GM21381 (cell line): ENCODE measurements around the gene SND1.
A peak's percentile ranks its signal among the peaks of the same experiment; 100 is the strongest.

Source experiments
- ATAC-seq: cut with Tn5 transposase; IDR thresholded peaks from one replicate; pipeline ENCODE4 v1.9.1; 2021; ENCODE audit warnings: mild to moderate bottlenecking, moderate library complexity; ENCODE audit not compliant: unreplicated experiment

Gene SND1

GRCh38 chr7:127858091-127858914 lies 206.3 kb downstream of the SND1 start:
- no peak for ATAC-seq

GRCh38 chr7:127858915-127859189 lies 206.9 kb downstream of the SND1 start:
- no peak for ATAC-seq

DNA sequence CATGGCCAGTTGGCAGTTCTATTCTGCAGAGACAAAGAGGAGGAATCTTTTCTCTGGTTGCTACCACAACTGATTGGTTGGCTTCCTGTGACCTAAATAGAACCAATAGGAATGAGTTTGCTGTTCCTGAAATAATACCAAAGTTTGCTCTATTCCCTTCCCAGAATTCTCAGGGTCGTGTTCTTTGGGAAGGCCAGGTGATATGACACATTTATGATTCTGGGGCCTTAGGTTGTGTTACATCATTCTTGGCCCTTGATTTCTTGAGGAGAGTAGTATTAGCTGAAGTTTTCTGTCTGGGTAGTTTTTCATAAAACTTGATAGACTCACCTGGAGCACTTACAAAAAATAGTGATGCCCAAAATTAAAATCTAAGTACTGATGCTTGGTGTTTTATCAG lies 207.3 kb downstream of the SND1 start:
- no peak for ATAC-seq

- no peak for ATAC-seq
These were observed 210.5 kb downstream of the SND1 start for GRCh38 chr7:127862525-127862924.

GRCh38 chr7:127863082-127863481 lies 211.1 kb downstream of the SND1 start:
- ATAC-seq: no peak

- no peak for ATAC-seq
These were observed 213.5 kb downstream of the SND1 start for GRCh38 chr7:127865466-127865865.

- peak; percentile 62 for ATAC-seq
These were observed 218.4 kb downstream of the SND1 start for GRCh38 chr7:127870231-127870907.

DNA sequence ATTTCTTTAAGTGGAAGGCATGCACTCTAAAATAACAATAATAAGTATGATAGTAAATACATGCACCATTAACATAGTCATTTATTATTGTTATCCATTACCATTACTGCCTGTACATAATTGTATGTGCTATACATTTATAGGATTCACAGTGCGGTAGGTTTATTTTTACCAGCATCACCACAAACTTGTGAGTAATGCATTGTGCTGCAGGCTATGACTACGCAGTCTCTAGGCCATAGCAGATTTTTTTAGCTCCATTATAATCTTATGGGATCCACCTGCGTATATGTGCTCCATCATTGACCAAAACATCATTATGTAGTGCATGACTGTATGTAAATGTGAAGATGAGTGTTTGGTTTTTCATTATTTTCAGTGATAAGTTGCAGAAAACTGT lies 219.2 kb downstream of the SND1 start:
- no peak for ATAC-seq

- peak; percentile 58 for ATAC-seq
These were observed 220.1 kb downstream of the SND1 start for GRCh38 chr7:127872122-127872521.

- no peak for ATAC-seq
These were observed 221.2 kb downstream of the SND1 start for GRCh38 chr7:127873151-127873550.

DNA sequence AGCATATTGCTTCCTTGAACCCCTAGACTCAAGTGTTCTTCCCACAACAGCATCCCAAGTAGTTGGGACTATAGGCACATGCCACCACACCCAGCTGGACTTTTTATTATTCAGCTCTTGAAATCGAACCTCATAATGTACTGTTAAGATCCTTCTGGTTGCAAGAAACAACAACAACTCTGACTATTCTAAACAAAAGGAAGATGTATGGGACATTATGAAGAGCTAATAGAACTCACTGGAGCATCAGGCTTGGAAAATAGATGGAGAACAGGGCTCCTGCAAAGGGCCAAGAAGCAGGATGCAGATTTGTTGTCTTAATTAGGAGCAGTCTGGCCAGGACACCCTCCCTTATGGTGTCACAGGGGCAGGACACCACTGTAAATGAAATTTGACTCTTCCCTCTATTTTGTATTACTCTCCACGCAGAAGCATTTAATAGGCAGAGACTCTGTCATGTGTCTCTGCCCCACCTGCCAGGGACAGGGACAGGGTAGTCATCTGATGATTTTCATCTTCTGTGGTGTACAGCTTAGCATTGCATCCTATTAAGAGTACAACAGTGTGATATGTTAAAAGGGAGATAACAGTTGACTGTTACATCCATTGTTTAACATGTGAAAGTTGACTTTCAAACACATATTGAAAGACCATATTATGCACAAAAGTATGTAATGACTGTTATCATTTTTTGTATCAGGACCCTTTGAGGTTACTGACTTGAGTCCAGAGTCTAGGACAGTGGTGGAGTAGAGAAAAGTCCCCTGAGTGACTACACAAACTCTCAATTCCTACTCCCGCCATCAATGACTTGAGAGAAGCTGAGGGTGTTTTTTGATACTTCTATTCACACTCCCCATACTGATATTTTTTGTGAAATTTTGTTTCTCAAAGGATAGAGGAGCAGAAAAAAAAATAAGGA lies 222.0 kb downstream of the SND1 start:
- no peak for ATAC-seq

DNA sequence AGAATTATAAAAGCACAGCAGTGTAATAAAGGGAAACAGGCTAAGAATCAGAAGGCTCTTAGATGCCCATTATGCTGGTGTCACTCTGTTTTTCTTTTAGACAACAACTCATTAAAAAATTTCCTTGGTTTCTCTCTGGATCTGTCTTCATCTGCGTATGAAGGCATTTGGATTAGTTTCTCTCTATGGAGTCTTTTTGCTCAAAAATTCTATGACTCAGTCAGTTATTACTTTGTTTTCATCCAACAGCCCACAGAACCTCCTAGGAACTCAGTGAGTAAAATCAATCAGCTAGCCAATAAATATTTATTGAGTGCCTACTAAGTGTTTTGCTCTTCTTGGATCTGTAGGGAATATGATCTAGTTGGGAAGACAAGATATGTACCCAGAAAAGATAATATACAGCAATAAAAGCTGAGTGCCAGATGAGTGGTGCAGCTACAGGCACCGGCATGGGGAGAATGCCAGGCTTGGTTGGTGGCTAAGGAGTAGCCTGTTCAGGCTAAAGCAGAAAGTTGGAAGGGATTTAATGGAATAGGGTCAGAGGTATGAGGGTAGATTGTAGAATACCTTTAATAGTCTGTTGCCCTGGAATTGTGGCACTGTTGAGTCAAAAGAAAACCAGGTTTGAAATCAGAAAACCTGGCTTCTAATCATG lies 223.1 kb downstream of the SND1 start:
- ATAC-seq: no peak

DNA sequence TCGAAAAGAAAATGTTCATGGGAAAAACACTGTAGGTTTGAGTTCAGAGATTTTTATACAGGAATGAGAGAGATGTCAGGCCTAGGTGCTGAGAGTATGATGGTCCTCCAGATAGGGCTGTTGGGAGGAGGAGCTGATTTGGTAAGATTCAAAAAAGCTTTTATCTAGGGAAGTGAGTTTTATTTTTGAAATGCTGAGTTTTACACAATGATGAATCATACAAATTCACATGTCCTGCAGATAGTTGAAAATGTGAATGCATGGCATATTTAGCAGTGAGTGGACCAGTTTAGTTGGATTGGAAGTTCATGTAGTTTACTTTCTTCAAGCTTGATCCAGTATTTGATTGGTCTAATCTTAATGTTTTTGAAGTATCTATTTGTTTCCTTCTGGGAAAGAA lies 224.4 kb downstream of the SND1 start:
- ATAC-seq: no peak

DNA sequence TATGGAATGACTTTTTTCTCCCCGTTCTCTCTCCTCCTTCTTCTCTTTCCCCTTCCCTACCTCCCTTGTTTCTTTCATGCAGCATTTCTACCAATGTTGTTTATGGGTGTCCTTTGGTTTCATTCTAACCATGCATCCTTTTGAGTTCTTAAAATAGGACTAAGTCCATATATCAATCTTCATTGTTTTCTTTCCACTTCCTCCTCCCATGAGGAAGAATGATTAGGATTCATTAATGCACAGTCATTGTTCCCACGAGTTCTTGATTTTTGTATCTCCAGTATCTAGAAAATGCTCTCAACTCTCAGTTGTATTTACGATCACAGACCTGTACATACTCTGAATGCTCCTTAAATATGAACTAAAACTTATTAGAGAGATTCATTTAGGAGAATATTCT lies 226.0 kb downstream of the SND1 start:
- no peak for ATAC-seq

DNA sequence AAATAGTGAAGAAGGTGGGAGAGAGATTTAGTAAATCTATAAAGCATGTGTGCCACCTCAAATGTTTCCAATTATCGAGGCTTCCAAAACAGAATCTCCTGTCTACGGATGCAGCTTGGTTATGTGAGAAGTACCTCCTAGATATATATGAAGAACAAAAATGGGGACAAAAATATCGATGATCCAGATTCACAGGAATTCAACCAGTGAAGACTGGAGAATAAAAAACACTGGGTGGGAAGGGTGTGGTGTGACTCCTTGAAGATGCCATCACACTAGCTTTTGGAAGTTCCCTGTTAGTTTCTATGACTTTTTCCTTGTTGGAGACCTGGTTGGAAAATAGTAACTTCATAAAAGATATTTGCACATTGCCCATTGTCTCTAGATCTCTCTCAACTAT lies 226.8 kb downstream of the SND1 start:
- no peak for ATAC-seq

- no peak for ATAC-seq
These were observed 227.4 kb downstream of the SND1 start for GRCh38 chr7:127879436-127879835.

- no peak for ATAC-seq
These were observed 227.9 kb downstream of the SND1 start for GRCh38 chr7:127879942-127880341.

DNA sequence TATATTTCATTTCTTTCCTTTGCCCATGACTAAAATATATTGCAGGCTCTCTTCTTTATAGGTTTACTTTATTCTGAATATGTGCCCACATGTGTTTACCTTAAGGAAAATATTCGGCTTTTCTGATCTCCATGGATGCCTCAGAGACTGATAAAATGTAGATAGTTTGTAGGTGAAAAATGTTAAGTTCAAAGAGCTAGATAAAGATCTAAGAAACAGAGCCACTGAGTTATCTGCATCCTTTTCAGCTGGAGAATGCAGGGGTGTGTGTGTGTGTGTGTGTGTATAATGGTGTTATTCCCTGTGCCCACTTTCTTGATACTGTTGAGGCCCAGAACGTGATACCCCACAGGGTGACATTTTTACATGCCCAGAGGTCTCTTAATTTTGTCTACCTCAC lies 228.5 kb downstream of the SND1 start:
- ATAC-seq: no peak

DNA sequence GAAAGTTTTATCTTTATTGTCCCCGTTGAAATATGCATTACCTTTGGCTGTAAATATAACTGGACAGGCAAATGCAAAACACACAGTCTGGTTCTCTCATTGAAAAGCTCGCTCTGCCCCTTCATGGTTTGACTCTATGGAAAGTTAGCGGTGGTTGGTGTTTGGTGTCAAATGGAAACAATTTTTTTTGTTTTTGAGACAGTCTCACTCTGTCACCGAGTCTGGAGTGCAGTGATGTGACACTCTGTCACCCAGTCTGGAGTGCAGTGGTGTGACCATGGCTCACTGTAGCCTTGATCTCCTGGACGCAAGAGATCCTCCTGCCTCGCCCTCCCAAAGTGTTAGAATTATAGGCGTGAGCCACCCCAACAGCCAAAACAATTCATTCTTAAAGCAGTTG lies 229.6 kb downstream of the SND1 start:
- no peak for ATAC-seq

- no peak for ATAC-seq
These were observed 230.4 kb downstream of the SND1 start for GRCh38 chr7:127882313-127882920.

DNA sequence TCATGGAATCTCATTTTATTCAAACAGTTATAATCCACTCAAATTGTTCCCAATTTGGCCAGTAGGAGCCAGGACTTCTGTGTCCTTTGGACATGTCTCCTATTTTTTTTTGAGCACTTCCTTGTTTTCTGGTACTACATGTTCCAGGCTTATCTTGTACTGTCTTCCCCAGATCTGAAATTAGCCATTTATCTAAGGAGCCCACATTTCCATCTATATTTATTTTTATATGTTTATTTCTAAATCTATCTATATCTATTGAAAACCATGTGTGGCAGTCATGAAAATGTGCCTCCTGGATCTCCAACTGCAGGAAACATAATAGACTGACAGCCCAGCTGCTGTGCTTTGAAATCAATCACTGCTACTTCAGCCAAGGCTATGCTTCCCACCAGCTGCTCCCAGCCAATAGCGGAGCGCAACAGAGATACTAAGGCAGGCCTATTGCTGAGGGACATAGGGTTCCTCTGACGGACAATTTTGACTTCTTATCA lies 232.1 kb downstream of the SND1 start:
- no peak for ATAC-seq
